Neutrophil (primary cell): ENCODE data around the gene AGAP1.

ENCODE experiments used
- H3K27ac ChIP-seq: fragments of 200-600 bp; sonication (generic); 2 replicates; pipeline ENCODE4 v1.5.1; 2016; ENCODE audit warnings: mild to moderate bottlenecking, moderate library complexity
- H3K27me3 ChIP-seq: fragments of 200-600 bp; sonication (generic); 2 replicates; pipeline ENCODE4 v1.6.0; 2016; ENCODE audit warnings: mild to moderate bottlenecking
- H3K36me3 ChIP-seq: fragments of 200-600 bp; sonication (generic); 2 replicates; pipeline ENCODE4 v1.5.1; 2017
- H3K4me1 ChIP-seq, 2 experiments: fragments of 200-600 bp in 1 of 2; sonication (generic) in 1 of 2; 1 replicate in 1 of 2; 2 replicates in 1 of 2; pipeline versions ENCODE4 v1.5.1 to v1.6.1; 2013 to 2016; ENCODE audit warnings: low read depth in 1 of 2, low read length in 1 of 2, mild to moderate bottlenecking in 1 of 2, moderate library complexity in 1 of 2; ENCODE audit not compliant: control insufficient read depth in 1 of 2, insufficient read depth in 1 of 2
- H3K4me3 ChIP-seq, 2 experiments: fragments of 200-600 bp in 1 of 2; sonication (generic) in 1 of 2; 1 replicate in 1 of 2; 2 replicates in 1 of 2; pipeline ENCODE4 v1.5.1; 2013 to 2016; ENCODE audit warnings: low read depth in 1 of 2, low read length in 1 of 2, mild to moderate bottlenecking in 1 of 2, moderate library complexity in 1 of 2
- H3K9me3 ChIP-seq: fragments of 200-600 bp; sonication (generic); 2 replicates; pipeline ENCODE4 v1.5.1; 2016
- TF ChIP-seq, protein P1 (sequence below): fragments of 200-600 bp; sonication (generic); IDR thresholded peaks from 2 replicates; pipeline ENCODE4 v1.5.1; 2016; ENCODE audit warnings: antibody characterized with exemption

The AGAP1 gene

GRCh38 chr2:235584638-235585007, 90.8 kb downstream of the AGAP1 start:
- Histone ChIP-seq H3K27me3 (no peaks in the 10 kb centered on the region), H3K36me3 (no peaks in the 10 kb centered on the region), H3K27ac (no peak overlapping the region), H3K9me3 (no peaks in the 10 kb centered on the region), H3K4me3 (no peak overlapping the region), H3K4me1 (no peaks in the 10 kb centered on the region)
- TF ChIP-seq, protein P1, sequence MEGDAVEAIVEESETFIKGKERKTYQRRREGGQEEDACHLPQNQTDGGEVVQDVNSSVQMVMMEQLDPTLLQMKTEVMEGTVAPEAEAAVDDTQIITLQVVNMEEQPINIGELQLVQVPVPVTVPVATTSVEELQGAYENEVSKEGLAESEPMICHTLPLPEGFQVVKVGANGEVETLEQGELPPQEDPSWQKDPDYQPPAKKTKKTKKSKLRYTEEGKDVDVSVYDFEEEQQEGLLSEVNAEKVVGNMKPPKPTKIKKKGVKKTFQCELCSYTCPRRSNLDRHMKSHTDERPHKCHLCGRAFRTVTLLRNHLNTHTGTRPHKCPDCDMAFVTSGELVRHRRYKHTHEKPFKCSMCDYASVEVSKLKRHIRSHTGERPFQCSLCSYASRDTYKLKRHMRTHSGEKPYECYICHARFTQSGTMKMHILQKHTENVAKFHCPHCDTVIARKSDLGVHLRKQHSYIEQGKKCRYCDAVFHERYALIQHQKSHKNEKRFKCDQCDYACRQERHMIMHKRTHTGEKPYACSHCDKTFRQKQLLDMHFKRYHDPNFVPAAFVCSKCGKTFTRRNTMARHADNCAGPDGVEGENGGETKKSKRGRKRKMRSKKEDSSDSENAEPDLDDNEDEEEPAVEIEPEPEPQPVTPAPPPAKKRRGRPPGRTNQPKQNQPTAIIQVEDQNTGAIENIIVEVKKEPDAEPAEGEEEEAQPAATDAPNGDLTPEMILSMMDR: no peak

DNA sequence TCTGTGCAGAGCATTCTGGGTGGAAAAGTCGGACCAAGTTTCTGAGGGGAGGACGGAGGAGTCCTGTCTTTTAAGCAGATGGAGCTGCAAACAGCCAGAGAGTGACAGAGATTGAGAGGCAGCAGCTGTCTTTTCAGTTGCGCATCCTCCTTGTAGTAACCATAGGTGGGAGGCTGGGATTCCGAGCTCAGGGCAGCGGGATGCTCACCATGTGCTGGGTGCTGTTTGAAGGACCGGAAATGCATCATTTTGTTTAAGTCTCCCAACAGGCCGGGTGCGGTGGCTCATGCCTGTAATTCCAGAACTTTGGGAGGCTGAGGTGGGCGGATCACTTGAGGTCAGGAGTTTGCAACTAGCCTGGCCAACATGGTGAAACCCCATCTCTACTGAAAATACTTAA, 93.4 kb downstream of the AGAP1 start:
- H3K9me3 ChIP-seq: no peaks in the 10 kb centered on the region
- H3K36me3 ChIP-seq: no peaks in the 10 kb centered on the region
- no peaks in the 10 kb centered on the region for H3K4me1 ChIP-seq
- no peaks in the 10 kb centered on the region for H3K27me3 ChIP-seq
- H3K27ac ChIP-seq: no peak overlapping the region
- TF ChIP-seq, protein P1: no peak
- H3K4me3 ChIP-seq: no peak overlapping the region

GRCh38 chr2:235588750-235589149, 94.9 kb downstream of the AGAP1 start:
- no peaks in the 10 kb centered on the region for H3K36me3 ChIP-seq
- H3K27me3 ChIP-seq: no peaks in the 10 kb centered on the region
- TF ChIP-seq, protein P1: no peak
- no peaks in the 10 kb centered on the region for H3K4me1 ChIP-seq
- H3K4me3 ChIP-seq: no peak overlapping the region
- H3K27ac ChIP-seq: no peak overlapping the region
- H3K9me3 ChIP-seq: no peaks in the 10 kb centered on the region

GRCh38 chr2:235591231-235591730, 97.4 kb downstream of the AGAP1 start:
- H3K27ac ChIP-seq: no peak overlapping the region
- H3K9me3 ChIP-seq: no peaks in the 10 kb centered on the region
- H3K4me3 ChIP-seq: no peak overlapping the region
- H3K27me3 ChIP-seq: no peaks in the 10 kb centered on the region
- TF ChIP-seq, protein P1: no peak
- no peaks in the 10 kb centered on the region for H3K36me3 ChIP-seq
- H3K4me1 ChIP-seq: no peaks in the 10 kb centered on the region

DNA sequence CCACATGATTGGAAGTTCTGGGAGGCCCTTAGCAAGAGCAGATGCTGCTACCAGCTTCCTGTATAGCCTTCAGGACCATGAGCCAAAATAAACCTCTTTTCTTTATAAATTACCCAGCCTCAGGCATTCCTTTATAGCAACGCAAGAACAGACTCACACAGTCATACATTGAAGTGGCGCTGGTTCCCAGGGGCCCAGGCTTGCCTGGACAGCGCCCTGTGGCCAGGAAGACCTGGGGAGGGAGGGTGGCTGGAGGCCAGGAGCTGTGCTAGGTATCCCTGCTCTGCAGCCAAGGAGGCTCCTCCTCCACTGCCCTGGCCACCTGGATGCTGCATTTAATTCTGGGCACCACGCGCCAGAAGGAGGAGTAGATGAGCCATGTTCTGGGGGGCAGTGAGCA, 98.1 kb downstream of the AGAP1 start:
- TF ChIP-seq, protein P1: no peak
- Histone ChIP-seq H3K9me3 (no peaks in the 10 kb centered on the region), H3K36me3 (no peaks in the 10 kb centered on the region), H3K4me3 (no peak overlapping the region), H3K4me1 (no peaks in the 10 kb centered on the region), H3K27ac (no peak overlapping the region), H3K27me3 (no peaks in the 10 kb centered on the region)

- H3K27ac ChIP-seq: no peak overlapping the region
- no peak overlapping the region for H3K4me3 ChIP-seq
- H3K36me3 ChIP-seq: no peaks in the 10 kb centered on the region
- H3K27me3 ChIP-seq: no peaks in the 10 kb centered on the region
- TF ChIP-seq, protein P1: no peak
- no peaks in the 10 kb centered on the region for H3K9me3 ChIP-seq
- H3K4me1 ChIP-seq: no peaks in the 10 kb centered on the region
Measured at GRCh38 chr2:235592430-235592829, 98.6 kb downstream of the AGAP1 start.
